Measurements from ENCODE around the gene TENT5C.

- TF ChIP-seq CTCF (IDR thresholded peaks at IDR 0.05; ENCODE audit: insufficient read depth, low read length) (no peak), SPI1 (IDR thresholded peaks at IDR 0.05; ENCODE audit: borderline replicate concordance, low read depth) (no peak), GABPA (IDR thresholded peaks at IDR 0.05; ENCODE audit: low read depth) (no peak), POLR2AphosphoS5 (IDR thresholded peaks at IDR 0.05; ENCODE audit: low read depth) (no peak), REST (IDR thresholded peaks at IDR 0.05; ENCODE audit: insufficient replicate concordance, low read depth) (no peak)
Measured at GRCh38 chr1:117562581-117563491, 43.0 kb upstream of the TENT5C start.
